ENCODE data around the gene LPP. TPM values are rescaled to one million over a fixed set of nuclear protein-coding genes. Genes with fewer than 3 reads are reported as not detected.
A peak's percentile ranks its signal among the peaks of the same experiment; 100 is the strongest.

LPP gene
- total and polyA plus RNA-seq, 2 of the 4 experiments (the other 2 are of a cell fraction) = 16.0 to 130 TPM

DNA sequence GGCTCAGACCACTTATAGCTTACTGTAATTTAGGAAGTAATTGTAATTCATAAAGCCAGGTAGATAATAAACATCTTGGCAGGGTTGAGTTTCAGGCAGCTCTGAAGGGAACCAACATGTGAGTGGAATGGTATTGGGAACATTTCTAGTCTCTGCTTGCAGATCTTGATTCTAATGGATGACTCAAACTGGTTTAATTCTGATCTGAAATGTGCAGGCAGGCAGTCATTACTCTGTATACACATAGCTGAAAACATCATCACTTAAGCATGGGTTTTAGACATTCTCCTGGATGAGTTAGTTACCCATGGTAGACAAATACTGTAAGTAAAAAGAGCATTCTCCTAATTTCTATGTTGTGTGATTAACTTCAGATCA, 700.8 kb downstream of the LPP start:
- Histone ChIP-seq H4K91ac (ENCODE audit: insufficient read depth, low read depth, low read length) (no peak overlapping the region), H3K9ac (ENCODE audit: low read depth, low read length) (no peak overlapping the region), H3K23ac (ENCODE audit: low read depth, low read length) (no peak overlapping the region; the same call in 1 of the 2 replicates), H2AK9ac (replicated peaks; ENCODE audit: low read depth, low read length, poor library complexity) (no peak overlapping the region), H4K20me1 (ENCODE audit: insufficient read depth, low read length) (peaks cover 6% of the 10 kb centered on the region; the same call in 1 of the 2 replicates), H3K27me3 (ENCODE audit: control insufficient read depth, insufficient read depth, low read length) (no peaks in the 10 kb centered on the region), H3K4me3 (ENCODE audit: insufficient read depth, low read depth, low read length) (no peak overlapping the region), H3K27ac (ENCODE audit: insufficient read depth, low read length) (peak overlapping the region; percentile 92), H3K4me1 (ENCODE audit: control insufficient read depth, insufficient read depth, low read length) (peaks cover 18% of the 10 kb centered on the region), H3K36me3 (ENCODE audit: control insufficient read depth, insufficient read depth, low read length) (no peaks in the 10 kb centered on the region), H3K56ac (ENCODE audit: extremely low read depth, insufficient read depth, low read length) (0 out of 2 replicates have a peak overlapping the region, but pooled peaks have one; percentile 14), H2BK15ac (ENCODE audit: low read depth, low read length) (0 out of 3 replicates have a peak overlapping the region, but pooled peaks have one; percentile 37), H2BK5ac (ENCODE audit: low read depth, low read length, poor library complexity, severe bottlenecking) (peak overlapping the region; percentile 85), H3K4ac (ENCODE audit: low read depth, low read length) (peak overlapping the region; percentile 80; the same call in 1 of the 2 replicates), H2BK120ac (ENCODE audit: low read depth, low read length) (peak overlapping the region; percentile 76; the same call in 1 of the 2 replicates), H3K9me3 (ENCODE audit: control insufficient read depth, insufficient read depth, low read length) (no peaks in the 10 kb centered on the region), H3K14ac (replicated peaks; ENCODE audit: low read depth, low read length) (peak overlapping the region; percentile 72; the same call in 1 of the 2 replicates), H2AK5ac (ENCODE audit: low read depth, low read length) (peak overlapping the region; percentile 88; the same call in 1 of the 2 replicates), H2BK20ac (ENCODE audit: low read depth, low read length) (no peak overlapping the region), H3K18ac (ENCODE audit: low read depth, low read length) (peak overlapping the region; percentile 69; the same call in 1 of the 2 replicates), H3K9me1 (ENCODE audit: insufficient read depth, low read length) (peaks cover 9% of the 10 kb centered on the region), H4K8ac (ENCODE audit: low read depth in 2 of 2, low read length in 2 of 2) (peak overlapping the region; percentile 48 to 54), H4K5ac (ENCODE audit: low read depth, low read length) (no peak overlapping the region), H2AFZ (replicated peaks; ENCODE audit: low read length, poor library complexity) (no peak overlapping the region), H3K79me1 (ENCODE audit: low read depth in 1 of 2, low read length in 2 of 2) (peaks cover 22 to 62% of the 10 kb centered on the region in 2 experiments), H3K4me2 (ENCODE audit: low read depth, low read length) (peak overlapping the region; percentile 17; the same call in 1 of the 2 replicates)
- DNase-seq (peak; percentile 86), ATAC-seq (ENCODE audit: low read depth) (peak; percentile 88)
- in situ Hi-C loops (cut with MboI; ENCODE audit: low sequenced_read_pairs) = no loop called here
- ChIA-PET POLR2A (ENCODE audit: unreplicated experiment) (no interaction called here), CTCF (no interaction called here)
- intact Hi-C loops (cut with micrococcal nuclease) = loop anchor here (1.0 kb wide), 1 partner anchor 28 kb away; no protein-coding TSS in a partner anchor
- no TSS peak for BruUV-seq (replicated peaks)
- TF ChIP-seq CEBPB (IDR thresholded peaks at IDR 0.05; ENCODE audit: low read depth, low read length) (no peak), BHLHE40 (IDR thresholded peaks at IDR 0.05; ENCODE audit: low read depth, low read length) (0 out of 2 replicates have a peak, but pooled peaks have one; percentile 29), MAFK (IDR thresholded peaks at IDR 0.05; ENCODE audit: low read depth, low read length) (no peak), NFE2L2 (IDR thresholded peaks at IDR 0.05; ENCODE audit: low read depth, low read length) (no peak), RAD21 (IDR thresholded peaks at IDR 0.05; ENCODE audit: low read length) (no peak), SMC3 (IDR thresholded peaks at IDR 0.05; ENCODE audit: low read depth, low read length) (no peak), RCOR1 (IDR thresholded peaks at IDR 0.05; ENCODE audit: insufficient replicate concordance, low read length) (no peak)
- dilution Hi-C loops (cut with HindIII; ENCODE audit: low sequenced_read_pairs, unreplicated experiment) = no loop called here
